GM19452 (cell line): ENCODE data around the gene ZDHHC14.

Experiments used
- ATAC-seq: cut with Tn5 transposase; IDR thresholded peaks from one replicate; pipeline ENCODE4 v1.9.1; 2021; ENCODE audit not compliant: unreplicated experiment

ZDHHC14 gene

DNA sequence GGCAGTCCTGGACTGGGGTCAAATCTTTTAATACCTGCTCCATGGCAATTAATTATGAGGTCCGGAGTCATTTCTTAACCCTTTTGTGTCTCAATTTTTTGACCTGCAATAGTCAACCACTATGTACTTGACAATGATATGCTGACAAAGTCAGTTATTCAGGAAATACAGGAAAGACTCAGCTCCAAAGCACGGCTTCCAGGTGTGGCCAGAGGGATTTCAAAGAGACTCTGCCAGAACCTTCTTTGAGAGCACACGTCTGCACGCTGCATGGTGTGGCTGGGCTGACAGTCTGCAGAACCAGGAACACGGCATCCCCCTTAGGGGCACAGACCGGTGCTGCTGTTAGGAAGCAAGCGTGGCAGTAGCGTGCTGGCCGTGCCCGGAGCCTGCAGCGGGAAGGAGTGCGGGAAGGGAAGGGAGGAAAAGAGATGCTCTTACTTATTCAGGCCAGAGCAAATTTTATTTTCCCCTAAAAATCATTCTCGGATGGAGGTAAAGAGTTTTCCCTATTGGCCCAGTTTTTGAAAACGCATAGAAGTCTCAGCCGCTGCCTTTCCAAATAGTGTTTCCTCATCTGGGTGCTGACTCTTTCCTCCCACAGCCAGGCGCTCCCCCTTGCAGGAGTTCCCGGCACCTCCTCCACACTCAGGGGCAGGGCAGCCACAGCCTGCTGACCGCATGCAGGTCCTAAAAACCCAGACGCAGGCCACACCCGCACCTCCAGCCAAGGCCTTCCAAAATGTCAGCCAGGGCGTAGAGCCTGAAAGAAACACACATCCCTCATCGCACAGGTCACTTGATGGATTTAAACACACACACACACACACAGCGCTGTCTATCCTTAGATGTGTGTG is 254.6 kb downstream of the ZDHHC14 start:
- ATAC-seq = no peak

DNA sequence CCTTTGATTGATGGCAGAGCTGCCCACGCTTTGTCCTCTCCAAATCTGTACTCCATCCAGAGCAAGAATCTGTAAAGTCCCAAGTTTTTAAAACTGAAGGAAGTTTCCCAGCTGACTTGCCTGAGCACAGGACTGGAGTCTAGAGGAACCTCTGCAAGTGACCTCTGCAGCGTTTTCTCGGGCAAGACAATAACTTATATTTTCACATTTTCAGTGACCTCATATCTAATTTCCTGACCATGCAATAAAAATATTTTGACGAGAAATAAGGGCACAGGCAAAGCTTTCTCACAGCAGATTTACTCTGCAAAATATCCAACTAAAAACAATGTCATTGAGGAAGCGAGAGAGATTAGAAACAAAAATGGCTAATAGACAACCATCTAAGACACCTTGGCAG is 256.5 kb downstream of the ZDHHC14 start:
- ATAC-seq = no peak

DNA sequence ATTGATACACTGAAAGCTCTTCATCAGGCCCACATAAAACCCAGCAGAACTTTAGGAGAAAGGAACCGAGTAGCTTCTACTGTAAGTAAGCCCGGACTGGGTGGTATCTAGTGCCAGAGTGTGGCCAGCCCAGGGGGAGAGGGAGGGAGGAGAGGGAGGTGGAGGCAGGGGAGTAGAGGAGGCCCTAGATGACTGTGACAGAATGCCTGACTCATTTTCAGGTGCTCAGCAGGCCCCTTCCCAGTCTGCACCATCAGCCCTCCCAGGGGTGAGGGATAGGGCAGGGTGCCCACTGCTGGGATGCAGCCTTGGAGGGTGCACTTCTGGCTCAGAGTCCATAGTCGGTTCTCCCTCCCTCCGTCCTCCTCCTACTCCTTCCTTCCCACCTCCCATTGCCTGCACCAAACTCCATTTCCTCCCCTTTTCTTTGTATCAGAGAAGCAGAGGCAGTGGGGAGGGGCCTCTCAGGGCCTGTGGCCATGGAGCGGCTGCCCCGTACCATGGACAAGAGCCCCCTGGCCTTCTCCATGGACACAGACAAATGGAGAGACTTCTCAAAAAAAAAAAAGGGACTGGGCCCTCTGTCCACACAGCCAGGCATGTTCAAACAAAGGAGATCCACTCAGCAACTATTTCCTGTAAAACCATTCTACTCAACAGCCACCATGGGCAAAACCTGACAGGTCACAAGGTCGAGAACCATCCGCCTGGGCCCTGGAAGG is 257.1 kb downstream of the ZDHHC14 start:
- no peak for ATAC-seq

DNA sequence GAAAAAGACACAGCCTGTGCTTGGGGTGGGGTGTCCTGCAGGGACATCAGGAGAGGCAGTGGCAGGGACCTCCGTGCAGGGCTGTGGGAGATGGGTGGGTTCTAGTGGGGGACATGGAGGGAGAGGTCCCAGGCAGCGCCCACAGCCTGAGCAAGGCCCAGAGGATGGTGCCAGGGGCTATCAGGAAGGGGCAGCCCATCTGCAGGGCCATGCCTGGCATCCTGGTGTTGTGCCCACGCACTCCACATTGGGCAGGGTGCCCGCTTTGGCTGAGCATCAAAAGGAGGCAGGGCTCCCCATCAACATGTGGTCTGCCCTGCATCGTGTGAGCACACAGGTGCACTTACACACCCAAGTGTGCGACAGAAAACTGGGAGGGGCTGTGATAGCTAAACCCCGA is 257.8 kb downstream of the ZDHHC14 start:
- no peak for ATAC-seq

DNA sequence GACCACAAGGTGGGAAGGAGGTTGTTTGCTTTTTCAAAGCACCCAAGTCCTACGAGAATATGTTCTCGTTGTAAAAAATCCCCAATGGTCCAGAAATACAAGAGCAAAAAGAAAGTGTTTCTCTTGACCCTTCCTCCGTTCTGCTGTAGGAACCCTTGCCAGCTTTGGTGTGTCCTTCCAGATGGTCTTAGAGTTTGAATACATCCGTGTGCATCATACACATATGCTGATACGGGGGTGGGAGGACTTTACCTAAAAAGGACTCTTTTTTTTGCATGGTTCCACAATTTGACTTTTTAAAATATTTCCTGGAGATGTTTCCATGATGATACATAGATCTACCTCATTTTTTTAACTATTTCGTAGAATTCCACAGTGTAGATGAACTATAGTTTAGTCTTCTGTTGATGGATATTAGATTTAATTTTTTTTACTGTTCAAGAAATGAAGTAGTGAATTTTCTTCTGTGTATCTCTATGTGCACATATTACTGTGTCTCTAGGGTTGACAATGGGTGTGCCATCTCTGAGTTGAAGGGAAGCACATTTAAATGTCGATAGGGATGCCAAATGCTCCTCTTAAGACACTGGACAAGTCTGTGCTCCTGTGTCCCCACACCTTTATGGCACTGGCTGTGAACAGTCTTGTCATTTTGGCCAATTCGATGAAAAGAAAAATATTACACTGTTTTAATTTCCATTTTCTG is 259.9 kb downstream of the ZDHHC14 start:
- ATAC-seq = no peak

DNA sequence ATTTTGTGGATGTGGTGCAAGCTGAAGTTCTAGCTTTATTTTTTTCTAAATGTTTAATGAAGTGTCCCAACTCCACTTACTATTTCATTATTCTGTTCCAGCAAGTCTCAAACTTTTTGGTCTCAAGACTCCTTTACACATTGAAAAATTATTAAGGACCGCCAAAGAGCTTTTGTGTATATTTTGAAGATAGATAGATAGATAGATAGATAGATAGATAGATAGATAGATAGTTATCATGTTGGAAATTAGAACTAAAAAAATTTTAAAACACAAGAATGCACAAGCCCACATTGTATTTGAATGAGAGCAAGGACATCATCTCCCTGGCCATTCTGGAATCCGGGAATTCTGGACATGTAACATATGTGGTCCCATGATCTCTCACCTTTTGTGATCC is 260.8 kb downstream of the ZDHHC14 start:
- ATAC-seq = no peak

DNA sequence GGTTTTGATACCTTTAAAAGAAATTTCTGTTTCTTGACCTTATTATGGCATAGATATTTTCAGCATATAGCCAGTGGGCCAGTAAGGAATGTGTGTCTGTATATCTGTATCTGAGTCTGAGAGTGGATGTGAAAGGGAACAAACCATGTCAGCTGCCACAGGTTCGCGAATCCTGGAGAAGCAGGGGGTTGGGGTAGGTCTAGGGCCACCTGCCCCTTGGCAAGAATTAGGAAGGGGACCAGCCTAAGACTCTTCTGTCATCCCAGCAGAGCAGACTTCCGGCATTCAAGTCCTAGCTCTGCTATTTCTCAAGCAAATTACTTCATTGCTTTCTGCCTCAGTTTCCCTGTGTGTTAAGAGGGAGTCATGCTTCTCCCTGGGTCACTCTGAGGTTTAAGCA is 261.7 kb downstream of the ZDHHC14 start:
- ATAC-seq = no peak

DNA sequence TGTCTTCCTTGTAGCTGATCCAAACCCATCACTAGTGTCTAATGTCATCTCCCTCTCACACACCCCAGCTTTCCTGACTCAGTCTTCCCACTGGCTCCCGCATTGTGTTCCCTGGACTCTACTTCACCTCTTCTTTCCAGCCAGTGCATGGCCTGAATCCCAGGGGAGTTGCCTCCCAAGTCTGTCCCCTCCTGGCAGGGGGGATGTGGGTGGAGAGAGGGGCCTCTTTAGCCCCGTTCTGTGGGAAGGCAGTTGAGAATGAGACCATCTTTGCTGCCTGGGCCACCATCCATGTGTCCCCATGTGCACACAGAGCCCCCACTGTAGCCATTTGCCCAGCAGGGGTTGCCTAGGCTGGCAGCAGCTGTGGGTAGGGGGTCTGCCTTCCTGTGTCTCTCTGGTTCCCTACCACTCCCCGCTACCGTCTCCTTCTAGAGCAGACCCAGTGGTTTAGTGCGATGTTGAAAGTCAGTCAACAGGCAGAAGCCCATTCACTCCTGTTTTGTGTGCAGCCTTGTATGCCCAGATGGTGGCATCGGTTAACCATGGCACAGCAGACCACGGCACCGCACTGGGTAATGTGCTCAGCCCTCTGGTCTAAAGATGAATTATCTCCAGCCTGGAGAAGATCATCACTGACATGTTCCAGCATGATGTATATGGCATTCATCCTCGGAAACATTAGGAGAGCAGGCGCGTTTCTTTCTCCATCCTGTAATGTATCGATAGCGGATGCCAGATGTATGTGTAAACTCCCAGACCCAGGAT is 263.2 kb downstream of the ZDHHC14 start:
- ATAC-seq = no peak

DNA sequence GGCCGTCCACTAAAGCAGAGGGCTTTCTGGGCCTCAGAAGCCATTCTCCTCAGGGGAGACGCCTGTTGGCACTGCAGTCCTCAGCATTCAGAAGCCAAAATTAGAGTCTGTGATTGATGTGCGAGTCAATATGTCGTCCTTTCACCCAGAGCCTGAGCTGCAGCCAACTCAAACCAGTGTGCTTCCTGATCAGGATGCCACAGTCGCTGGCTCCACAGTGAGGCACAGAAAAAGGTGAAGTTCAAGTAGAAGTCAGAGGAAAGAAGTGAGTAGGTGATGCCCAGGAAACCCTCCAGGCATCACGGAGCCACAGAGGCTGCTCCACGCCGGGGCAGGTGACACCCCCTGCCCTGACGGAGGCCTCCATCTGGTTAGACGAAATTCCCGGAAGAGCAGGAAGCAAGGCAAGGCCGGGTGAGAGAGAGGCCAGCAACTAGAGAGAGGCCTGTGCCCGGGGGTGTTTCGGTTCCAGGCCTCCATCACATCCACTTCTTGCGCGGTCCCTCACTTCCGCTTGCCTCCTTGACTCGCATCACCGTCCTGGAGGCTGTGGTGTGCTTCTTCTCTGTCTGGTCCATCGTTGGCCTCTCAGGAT is 264.3 kb downstream of the ZDHHC14 start:
- no peak for ATAC-seq

DNA sequence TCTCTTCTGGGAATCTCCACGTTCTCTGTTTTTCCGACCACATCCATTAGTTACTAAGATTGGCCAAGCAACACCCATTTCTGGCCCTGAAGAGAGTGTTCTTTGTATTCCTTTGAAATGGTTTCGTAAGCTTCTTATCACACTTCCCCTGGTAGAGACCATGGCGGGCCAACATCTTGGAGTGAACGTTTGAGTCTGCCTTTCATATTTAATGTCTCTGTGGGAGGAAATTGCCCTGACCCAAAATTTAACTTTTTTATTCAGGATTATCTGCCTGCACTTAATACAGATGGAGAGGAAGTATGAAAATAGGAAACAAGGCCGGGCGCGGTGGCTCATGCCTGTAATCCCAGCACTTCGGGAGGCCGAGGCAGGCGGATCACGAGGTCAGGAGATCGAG is 265.0 kb downstream of the ZDHHC14 start:
- ATAC-seq = no peak

DNA sequence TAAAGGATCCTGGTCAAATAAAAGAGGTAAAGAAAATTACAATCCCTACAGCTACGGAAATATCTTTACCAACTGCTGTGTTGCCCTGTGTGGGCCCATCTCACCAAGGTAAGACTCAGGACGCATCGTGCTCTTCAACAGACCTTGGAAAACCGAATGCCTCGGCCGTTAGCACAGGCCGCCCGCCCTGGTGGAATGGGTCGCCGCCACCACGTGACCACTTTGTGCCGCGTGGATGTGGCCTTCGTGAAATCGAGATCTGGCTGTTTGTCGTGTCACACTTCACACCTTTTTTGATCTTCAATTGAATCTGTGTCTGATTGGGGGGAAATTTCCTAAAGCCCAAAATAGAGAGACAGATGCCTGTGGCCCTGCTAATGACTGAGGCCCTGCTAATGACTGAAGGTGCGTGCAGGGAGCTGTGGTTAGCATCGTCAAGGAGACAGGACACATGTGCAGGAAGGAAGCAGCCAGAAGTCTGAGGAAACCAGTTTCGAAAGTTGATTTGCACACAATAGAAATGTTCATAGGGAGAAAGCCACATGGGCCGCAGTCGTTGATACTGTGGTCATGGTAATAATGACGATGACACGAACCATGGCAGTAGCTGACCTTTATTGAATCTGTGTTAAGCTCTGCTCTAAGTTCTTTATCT is 266.4 kb downstream of the ZDHHC14 start:
- no peak for ATAC-seq

DNA sequence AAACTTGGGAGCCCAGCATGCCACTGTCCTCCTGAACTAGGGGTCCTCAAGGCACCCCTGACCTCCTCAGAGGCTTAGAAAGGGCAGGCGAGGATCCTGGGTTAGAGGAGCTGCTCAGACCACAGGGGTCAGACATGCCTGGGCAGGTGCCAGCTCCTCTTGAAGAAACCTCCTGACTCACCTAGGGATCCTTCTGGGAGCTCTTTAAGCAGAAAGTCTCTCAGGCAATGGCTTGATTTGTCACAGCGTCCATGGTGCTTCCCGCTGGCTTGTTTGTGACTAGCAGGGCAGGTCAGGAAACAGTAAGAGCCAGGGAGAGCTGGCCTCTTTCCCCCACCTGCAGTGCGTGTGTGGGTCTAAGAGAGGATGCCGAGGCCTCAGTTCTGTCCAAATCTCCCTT is 267.6 kb downstream of the ZDHHC14 start:
- no peak for ATAC-seq

DNA sequence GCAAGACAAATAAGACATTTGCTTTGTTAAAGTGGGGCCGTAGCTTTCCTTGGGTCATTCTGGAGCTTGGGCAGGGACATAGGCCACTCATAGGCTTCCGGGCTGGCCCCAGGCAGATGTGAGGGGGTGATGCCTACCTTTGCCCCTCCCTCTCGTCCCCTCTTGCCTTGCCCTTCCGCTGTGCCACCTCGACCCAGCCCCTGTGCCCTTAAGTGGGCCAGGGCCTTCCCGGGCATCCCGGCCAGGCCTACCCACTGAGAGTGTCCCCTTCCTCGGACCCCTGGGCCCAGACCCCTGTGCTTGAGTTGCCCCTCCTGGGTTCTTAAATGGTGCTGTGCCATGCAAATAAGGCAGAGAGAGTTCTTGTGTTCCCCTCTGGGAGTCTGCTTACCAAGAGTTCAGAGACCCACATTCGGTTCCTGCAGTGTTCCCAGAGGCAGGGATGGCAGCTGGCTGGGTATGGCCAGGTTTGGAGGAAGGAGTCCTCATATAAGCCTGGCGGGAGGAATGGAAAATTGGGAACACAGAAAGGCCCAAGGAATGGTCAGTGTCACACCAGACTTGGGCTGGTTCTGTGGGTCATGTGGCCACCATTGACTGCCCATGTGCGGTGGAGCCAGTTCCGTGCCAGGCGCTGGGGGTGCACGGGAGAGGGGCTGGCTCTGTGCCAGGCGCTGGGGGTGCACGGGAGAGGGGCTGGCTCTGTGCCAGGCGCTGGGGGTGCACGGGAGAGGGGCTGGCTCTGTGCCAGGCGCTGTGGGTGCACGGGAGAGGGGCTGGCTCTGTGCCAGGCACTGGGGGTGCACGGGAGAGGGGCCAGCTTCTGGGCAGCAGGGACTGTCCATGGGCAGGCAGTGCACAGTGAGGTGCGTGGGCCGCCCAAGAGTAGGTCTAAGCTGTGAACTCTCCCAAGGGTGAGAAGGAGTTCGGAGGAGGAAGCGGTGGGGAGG is 268.6 kb downstream of the ZDHHC14 start:
- no peak for ATAC-seq

DNA sequence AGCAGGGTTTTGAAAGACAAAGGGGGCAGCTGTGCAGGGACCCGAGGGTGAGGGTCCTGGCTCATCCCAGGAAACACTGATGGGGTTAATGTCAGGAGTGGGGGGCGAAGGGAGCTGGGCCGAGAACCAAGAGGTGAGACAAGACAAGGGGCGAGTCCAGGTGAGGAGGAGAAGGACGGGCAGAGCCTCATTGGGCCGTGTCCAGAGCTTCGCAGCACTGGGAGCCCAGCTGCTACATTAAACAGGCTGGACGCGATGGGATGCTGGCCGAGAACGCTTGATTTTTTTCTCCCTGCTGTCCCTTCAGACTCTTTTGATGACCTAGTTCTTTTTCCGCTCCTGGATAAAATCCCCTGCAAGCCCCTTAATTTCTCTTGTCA is 269.3 kb downstream of the ZDHHC14 start:
- ATAC-seq = no peak

DNA sequence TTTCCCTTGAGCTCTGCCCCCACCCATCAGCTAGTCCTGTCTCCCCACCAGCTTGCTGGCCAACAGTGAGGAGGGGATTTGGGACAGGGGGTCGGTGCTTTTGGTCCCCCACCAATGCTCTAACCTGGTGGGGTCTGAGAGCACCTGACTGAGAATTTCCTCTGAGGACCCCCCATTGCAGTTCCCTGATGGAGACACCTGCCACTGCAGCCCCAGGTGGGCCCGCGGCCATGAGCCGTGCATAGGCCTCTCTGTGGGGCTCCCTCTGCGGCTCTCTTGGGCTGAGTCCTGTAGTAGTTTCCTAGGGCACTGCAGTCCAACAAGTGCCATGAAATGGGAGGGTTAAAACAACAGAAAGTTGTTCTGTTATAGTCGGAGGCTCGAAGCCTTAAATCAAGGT is 269.8 kb downstream of the ZDHHC14 start:
- no peak for ATAC-seq

DNA sequence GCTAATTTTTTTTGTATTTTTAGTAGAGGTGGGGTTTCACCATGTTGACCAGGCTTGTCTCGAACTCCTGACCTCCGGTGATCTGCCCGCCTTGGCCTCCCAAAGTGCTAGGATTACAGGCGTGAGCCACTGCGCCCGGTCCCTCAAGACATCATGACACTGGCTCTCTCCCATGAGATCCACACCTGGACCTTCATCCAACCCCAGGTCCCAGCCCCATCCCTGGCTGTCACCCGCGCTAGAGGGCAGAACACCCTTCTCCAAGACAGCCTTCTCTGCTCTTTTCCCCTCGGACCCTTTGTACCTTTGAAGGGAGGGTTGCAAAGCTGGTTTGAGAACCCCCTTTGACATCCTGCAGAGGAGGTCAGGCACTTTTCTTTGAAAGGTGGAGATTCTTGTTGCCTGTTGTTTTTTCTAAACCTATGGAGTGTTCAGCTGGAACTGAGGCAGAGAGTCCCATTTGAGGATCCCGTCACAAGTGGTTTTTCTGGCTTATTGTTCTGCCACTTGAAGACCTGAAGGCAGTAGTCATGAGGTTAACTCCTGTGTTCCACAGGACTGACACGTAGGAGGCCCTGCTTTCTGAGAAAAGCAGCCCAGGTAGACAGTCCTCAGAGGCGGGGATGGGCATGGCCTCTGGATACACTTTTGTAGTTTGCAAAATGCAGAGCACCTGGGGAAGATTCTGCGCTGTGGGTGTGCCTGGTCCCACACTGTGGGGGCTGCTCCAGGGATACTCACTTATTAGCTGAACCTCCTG is 270.9 kb downstream of the ZDHHC14 start:
- ATAC-seq = no peak

DNA sequence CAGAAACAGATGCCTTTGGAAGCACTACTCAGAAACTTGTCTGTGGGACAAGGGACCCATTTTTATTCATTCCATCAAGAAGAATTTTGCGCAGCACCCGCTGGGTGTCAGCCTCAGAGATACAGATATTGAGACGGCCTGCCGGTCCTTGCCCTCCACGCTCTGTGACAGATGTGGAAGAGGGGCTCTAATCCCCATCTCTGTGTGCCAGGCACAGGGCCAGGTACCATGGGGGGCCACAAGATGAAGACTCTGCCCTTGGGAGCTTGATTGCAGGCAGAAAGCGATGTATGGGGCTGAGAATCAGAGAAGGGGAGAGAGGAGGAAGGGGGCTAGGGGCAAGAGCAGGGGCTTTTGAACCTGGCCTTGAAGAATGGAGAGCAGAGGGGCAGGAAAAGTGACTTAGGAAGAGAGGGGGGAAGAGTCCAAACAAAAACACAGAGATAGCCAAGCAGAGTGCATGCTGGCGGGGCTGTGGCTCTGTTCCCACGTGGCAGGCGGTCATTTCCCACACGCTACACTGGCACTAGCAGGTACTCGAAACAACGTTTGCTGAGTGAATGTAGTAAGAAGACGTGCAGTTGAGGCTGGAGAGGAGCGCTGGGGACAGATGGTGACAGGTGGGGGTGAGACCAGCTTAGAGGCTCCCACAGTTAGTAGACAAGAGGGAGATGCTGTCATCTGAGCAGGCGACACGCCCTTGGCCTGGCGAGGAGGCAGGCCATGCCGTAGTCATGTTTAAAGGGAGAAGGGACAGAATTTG is 271.8 kb downstream of the ZDHHC14 start:
- ATAC-seq = no peak

DNA sequence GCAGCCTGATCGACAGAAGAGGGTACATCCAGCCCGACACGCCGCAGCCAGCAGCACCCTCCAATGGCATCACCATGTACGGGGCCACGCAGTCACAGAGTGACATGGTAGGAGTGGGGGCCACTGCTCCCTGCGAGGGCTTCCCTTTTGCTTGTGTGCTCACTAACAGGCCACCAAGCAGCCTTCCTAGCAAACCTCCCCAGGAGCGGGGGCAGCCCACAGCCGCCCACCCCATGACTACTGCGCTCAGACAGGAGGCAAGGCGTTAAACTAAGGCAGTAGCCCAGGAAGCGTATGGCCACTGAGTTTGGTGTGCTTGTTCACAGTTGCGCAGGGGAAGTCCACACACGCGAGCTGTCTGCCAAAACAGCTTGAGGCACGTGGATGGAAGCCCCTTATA is 272.5 kb downstream of the ZDHHC14 start:
- no peak for ATAC-seq
